Hippocampal formation (tissue), 2 donors: Measurements from ENCODE around the gene CACNA1D.
"Not testable (repeated sequence)": the region's sequence is repeated elsewhere in the genome, so short reads cannot be mapped to it uniquely, and the experiment has no call there.

Experiments
- DNase-seq, 2 donors: peaks; one replicate each; lab custom pipeline; 2025; lab: John Stamatoyannopoulos, UW

Gene CACNA1D

DNA sequence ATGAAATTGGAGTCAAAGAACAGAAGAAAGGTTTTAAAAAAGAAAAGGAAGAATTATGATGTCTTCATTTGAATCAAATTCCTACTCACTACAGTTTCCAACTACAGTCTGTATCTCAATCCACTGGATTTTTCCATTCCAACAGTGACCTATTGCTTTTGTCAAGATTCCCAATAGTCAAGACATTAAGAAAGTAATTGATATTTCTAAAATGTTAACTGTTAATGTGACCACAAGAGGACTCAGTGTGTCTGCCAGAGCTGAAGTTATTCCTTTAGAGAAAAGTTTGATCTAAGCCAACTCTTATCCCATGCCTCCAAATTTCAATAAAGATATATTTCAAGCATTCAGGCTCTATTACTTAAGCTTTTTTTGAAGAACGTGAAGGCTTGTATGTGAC lies 163.2 kb downstream of the CACNA1D start:
- no peak for DNase-seq

DNA sequence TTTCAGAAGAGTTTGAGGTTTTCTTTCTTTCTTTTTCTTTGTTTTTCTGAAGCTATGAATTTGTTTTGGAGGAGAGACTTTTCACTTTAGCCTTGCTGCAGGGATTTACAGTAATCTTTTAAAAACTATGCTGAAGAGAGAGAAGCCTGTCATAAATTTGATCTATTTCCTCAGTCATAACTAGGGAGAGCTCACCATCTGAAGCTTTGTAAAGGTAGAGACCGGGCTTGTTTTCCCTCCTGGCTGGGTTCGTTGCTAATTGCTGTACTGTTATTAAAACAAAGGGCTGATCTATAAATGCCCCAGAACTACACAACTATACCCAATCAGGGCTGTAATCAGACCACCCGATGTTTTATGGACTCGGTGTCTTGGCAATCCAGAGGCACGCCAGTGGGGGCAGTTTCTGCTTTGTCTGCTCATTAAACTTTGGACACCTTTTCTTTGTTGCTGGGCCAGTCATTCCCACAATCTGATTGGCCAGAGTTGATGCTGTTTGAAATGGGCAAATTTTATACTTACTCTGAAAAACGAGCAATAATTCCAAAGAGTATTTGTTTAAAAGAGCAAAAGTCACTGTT lies 164.3 kb downstream of the CACNA1D start:
- DNase-seq: no peak

- no peak for DNase-seq
Observed at GRCh38 chr3:53659996-53660395, 165.6 kb downstream of the CACNA1D start.

- DNase-seq: no peak
Observed at GRCh38 chr3:53661480-53661879, 167.1 kb downstream of the CACNA1D start.

GRCh38 chr3:53664812-53665211 lies 170.4 kb downstream of the CACNA1D start:
- not testable (repeated sequence) for DNase-seq

DNA sequence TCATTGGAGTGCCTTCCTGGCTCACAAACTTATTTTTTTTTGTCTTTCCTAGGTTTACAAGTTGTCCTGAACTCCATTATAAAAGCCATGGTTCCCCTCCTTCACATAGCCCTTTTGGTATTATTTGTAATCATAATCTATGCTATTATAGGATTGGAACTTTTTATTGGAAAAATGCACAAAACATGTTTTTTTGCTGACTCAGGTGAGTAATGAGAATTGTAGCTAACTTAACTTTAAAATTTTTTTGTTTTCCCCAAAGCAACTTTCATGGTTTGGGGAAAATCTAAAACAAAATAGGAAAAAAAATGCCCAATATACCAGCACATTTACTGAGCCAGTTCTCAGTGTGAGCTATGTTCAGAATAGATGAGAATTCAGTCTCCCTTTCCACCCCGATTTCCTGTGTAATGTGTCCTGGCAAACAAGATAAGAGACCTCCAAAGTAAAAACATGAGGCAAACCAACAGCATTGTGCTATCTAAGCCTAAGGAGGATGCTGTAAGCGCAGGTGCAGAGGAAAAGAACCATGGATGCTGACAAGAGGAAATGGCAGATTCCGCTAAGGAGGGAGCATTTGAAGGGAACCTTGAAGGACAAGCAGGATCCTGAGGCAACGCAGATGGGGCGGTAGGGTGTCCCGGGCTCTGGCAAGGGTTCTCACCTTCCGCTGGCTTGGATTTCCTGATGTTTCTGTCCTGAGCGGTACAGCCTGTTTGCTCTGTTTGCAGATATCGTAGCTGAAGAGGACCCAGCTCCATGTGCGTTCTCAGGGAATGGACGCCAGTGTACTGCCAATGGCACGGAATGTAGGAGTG lies 171.4 kb downstream of the CACNA1D start:
- no peak for DNase-seq

DNA sequence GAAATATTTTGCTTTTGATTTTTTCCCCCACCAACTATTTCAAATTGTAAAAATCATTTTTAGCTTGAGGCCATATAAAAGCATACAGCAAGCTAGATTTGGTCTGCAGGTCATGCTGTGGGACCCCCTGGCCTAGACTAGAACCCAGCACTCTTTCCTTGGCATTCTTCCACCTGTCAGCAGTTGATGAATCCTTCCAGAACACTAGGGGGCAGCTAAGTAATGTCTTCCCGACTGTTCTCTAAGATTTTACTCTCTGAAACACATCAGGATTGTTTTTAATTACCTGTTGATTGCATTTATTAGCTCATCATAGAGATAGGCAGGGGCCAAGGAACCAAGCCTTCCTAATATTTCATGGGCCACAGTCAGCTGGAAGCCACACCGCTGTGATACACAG lies 174.5 kb downstream of the CACNA1D start:
- DNase-seq: no peak

DNA sequence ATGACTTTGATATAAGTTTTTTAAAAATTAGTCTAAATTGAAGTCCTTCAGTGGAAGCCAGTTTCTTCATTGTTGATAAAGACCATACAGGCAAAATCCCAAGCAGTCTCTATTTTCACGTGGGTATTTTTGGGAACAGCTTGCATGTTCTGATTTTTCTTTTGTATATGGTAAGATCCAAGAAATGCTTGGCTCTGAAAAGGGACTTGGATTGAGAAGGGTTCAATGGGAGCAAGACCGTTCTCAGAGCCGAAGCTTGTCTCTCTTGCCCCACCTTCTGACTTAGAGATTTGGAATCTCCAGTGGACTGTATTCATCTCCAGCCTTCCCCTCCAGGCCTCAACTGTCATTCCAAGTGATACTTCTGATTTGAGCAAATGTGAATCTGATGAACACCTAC lies 176.3 kb downstream of the CACNA1D start:
- DNase-seq: no peak

GRCh38 chr3:53671192-53671960 lies 177.0 kb downstream of the CACNA1D start:
- no peak for DNase-seq

DNA sequence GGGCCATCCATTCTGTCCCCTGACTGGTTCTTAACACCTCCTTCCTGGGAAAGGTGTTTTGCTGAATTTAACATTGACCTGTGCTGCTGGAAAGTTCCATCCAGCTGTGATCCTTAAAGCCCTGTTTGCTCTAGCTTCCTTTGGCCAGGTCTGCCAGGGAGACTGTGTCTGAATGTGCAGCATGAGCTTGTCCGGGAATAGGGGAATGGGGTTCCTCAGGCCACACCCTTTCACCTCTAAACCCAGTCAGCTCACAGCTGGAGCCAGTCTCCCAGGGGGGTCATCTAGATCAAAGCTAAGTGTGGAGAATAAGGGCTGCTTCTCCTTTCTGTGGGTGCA lies 177.5 kb downstream of the CACNA1D start:
- no peak for DNase-seq

DNA sequence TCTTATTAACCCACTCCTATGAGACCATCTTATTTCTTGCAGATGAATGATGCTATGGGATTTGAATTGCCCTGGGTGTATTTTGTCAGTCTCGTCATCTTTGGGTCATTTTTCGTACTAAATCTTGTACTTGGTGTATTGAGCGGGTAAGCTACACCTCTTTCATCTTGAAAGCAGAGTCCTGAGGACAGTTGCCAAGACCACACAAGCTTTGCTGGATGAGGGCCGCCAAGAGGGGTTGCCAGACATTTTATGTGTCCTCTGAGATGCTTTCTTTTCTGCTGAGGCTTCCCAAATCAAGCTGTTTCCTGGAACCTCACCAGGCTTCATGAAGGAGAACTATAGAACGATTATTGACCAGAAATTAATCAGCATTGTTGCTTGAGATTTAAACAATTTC lies 178.6 kb downstream of the CACNA1D start:
- DNase-seq: no peak

- DNase-seq: no peak
Observed at GRCh38 chr3:53673722-53674350, 179.4 kb downstream of the CACNA1D start.

DNA sequence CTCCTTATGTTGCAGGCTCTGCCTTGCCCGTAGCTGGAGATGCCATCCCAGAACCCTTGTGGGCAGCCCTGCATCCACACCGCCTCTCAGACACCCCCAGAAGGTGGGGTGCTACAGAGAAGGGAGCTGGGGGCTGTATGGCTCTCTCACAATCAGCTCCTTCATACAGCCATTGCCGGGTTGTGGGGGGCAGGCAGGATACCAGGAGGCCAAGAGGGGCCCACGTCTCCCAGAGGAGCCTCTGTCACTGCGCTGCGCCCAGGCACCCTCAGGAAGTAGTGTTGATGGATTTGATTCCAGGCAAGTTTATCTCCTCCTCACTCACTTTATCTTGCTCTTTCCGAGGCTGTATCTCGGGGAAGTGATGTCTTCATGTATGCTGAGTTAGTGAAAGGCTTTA lies 180.2 kb downstream of the CACNA1D start:
- DNase-seq: no peak

- no peak for DNase-seq
Observed at GRCh38 chr3:53675022-53675697, 180.7 kb downstream of the CACNA1D start.

DNA sequence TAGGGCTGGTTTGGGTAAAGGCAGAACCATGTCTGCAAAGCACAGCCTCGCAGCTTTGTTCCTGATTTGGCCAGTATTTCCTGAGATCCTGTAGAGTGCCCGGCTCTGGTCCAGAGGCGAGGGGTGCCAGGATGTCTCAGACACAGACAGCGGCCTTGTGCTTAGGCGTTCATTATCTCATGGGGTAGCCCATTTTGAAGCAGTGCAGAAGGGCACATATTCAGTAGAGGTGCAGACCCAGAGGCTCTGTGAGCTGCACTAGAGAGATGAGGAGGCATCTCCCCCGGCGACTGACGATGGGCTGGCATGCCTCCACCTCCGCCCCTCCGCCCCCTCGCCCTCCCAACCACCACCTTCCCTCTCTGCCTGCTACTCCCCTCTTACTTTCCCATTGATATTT lies 181.5 kb downstream of the CACNA1D start:
- no peak for DNase-seq

GRCh38 chr3:53677413-53677812 lies 183.0 kb downstream of the CACNA1D start:
- no peak for DNase-seq

GRCh38 chr3:53680028-53680427 lies 185.6 kb downstream of the CACNA1D start:
- DNase-seq: no peak

DNA sequence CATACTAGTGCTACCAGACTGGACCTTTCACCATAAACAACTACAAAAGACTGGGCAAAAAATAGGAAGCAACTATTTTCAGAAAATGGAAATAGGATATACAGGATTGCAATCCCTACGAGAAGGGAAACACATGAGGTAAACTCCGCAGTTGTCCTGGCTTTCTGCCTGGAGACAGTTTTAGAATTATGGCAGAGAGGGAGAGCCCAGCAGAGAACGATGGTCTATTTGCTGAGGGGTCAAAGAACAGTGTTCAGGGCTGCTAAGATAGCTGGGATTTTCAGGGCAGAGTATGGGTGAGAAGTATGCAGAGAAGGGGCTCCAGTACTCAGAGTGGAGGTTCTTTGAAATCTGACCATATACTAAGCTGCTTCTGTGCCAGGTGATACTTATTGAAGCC lies 188.4 kb downstream of the CACNA1D start:
- no peak for DNase-seq

DNA sequence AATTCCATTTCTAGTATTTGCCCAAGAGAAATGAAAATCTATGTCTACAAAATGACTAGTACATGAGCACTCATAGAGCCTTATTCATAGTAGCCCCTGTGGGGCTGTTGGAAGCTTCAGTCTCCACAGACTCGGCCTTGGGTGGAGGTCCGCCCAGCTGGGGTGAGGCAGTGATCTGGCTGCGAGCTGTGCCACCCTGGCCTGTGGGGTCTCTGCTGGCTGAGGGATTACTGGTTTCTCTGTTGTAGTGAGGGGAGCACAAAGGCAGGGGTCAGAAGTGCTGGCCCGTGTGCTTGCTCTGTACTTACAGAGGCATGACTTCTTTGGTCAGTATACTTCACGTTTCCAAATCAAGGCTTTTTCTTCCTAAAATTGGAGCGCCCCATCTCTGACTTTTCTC lies 193.7 kb downstream of the CACNA1D start:
- no peak for DNase-seq

- DNase-seq: no peak
Observed at GRCh38 chr3:53688989-53689388, 194.6 kb downstream of the CACNA1D start.

GRCh38 chr3:53689681-53690080 lies 195.3 kb downstream of the CACNA1D start:
- no peak for DNase-seq

DNA sequence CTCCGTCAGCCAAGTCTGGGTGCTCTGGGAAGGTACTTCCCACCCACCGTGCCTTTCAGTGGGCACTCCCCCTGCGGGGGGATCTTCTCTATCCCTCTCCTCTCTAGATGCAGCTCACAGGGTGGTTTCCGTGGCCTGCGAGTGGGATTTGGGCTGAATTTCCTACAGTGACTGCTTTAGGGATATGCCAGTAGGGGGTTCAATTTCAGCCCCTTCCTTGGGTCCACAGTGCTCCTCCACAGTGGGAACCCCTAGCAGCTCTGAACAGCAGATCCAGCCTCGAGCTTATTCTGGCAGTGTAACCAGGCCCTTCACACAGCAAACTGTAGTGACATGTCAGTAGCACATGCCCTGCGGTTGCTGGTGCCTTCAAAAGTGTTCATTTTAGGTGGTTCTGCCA lies 196.1 kb downstream of the CACNA1D start:
- DNase-seq: no peak
